ENCODE data around the gene ANKRD24.
"Not testable (repeated sequence)": the region's sequence is repeated elsewhere in the genome, so short reads cannot be mapped to it uniquely, and the experiment has no call there.

ANKRD24 gene

GRCh38 chr19:4182084-4182810 lies at the start of gene ANKRD24, which contains the start of gene SIRT6:
TSS of gene ANKRD24 (plus strand) at chr19:4182689. CDS start at chr19:4186426, 3,737 bp downstream.
TSS of gene SIRT6 (minus strand) at chr19:4182563. CDS start at chr19:4182539, 24 bp downstream.
- no peaks in the 10 kb centered on the region for H3K9me3 ChIP-seq (ENCODE audit: severe bottlenecking)
- peaks cover 4% of the 10 kb centered on the region for H3K4me1 ChIP-seq (ENCODE audit: insufficient read depth, poor library complexity, severe bottlenecking)
- H3K4me3 ChIP-seq (ENCODE audit: severe bottlenecking): peak within 1 kb of the TSS; percentile 89
- ATAC-seq (ENCODE audit: low read depth) (peak; percentile 64), DNase-seq (ENCODE audit: low spot score) (peak; percentile 90)
- no peaks in the 10 kb centered on the region for H3K27me3 ChIP-seq (ENCODE audit: insufficient read depth, poor library complexity, severe bottlenecking)
- H3K27ac ChIP-seq (ENCODE audit: poor library complexity, severe bottlenecking): peak within 1 kb of the TSS; percentile 52
- TF ChIP-seq CTCF (IDR thresholded peaks at IDR 0.05; ENCODE audit: poor library complexity, severe bottlenecking): no peak
- peaks cover 8% of the 10 kb centered on the region for H3K36me3 ChIP-seq (ENCODE audit: low read depth)

DNA sequence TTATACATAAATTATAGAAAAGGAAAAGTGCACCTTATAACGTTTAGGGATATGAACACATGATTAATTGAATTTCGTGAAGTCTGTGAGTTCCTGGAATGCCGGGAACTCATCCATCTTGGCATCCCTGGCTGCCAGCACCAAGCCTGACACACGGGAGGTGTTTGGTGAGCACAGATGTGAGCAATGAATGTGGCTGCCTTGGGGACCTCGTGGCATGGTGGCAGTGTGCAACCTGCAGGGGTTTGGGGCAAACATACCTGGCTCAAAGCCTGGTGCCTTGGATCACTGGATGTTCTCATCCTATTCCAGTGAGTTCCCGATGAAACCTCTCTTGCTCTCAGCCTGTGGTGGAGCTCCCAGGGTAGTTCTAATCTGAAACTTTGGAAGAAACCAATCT lies 48.1 kb upstream of the ANKRD24 start:
- no peak overlapping the region for H3K4me3 ChIP-seq (ENCODE audit: severe bottlenecking)
- H3K4me1 ChIP-seq (ENCODE audit: insufficient read depth, poor library complexity, severe bottlenecking): peaks cover 11% of the 10 kb centered on the region
- ATAC-seq (ENCODE audit: low read depth) (no peak), DNase-seq (ENCODE audit: low spot score) (no peak)
- no peaks in the 10 kb centered on the region for H3K9me3 ChIP-seq (ENCODE audit: severe bottlenecking)
- no peak overlapping the region for H3K27ac ChIP-seq (ENCODE audit: poor library complexity, severe bottlenecking)
- no peaks in the 10 kb centered on the region for H3K27me3 ChIP-seq (ENCODE audit: insufficient read depth, poor library complexity, severe bottlenecking)
- no peak for TF ChIP-seq CTCF (IDR thresholded peaks at IDR 0.05; ENCODE audit: poor library complexity, severe bottlenecking)
- no peaks in the 10 kb centered on the region for H3K36me3 ChIP-seq (ENCODE audit: low read depth)

DNA sequence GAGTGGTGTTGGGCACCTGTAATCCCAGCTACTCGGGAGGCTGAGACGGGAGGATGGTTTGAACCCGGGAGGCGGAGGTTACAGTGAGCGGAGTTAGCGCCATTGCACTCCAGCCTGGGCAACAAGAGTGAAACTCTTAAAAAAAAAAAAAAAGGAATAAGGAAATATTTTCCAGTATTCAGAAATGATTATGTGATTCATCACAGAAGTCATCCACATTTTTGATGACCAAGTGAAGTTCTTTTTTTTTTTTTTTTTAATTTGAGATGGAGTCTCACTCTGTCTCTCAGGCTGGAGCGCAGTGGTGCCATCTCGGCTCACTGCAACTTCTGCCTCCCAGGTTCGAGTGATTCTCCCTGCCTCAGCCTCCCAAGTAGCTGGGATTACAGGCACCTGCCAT lies 47.1 kb upstream of the ANKRD24 start:
- H3K36me3 ChIP-seq (ENCODE audit: low read depth); H3K4me3 ChIP-seq (ENCODE audit: severe bottlenecking); H3K27ac ChIP-seq (ENCODE audit: poor library complexity, severe bottlenecking); H3K27me3 ChIP-seq (ENCODE audit: insufficient read depth, poor library complexity, severe bottlenecking); H3K9me3 ChIP-seq (ENCODE audit: severe bottlenecking); DNase-seq (ENCODE audit: low spot score); ATAC-seq (ENCODE audit: low read depth): not testable (repeated sequence)
- peaks cover 11% of the 10 kb centered on the region for H3K4me1 ChIP-seq (ENCODE audit: insufficient read depth, poor library complexity, severe bottlenecking)

GRCh38 chr19:4136680-4137088 lies 45.8 kb upstream of the ANKRD24 start:
- H3K4me1 ChIP-seq (ENCODE audit: insufficient read depth, poor library complexity, severe bottlenecking): peaks cover 2% of the 10 kb centered on the region
- H3K27me3 ChIP-seq (ENCODE audit: insufficient read depth, poor library complexity, severe bottlenecking): no peaks in the 10 kb centered on the region
- ATAC-seq (ENCODE audit: low read depth) (no peak), DNase-seq (ENCODE audit: low spot score) (no peak)
- H3K27ac ChIP-seq (ENCODE audit: poor library complexity, severe bottlenecking): no peak overlapping the region
- no peak for TF ChIP-seq CTCF (IDR thresholded peaks at IDR 0.05; ENCODE audit: poor library complexity, severe bottlenecking)
- no peak overlapping the region for H3K4me3 ChIP-seq (ENCODE audit: severe bottlenecking)
- no peaks in the 10 kb centered on the region for H3K36me3 ChIP-seq (ENCODE audit: low read depth)
- no peaks in the 10 kb centered on the region for H3K9me3 ChIP-seq (ENCODE audit: severe bottlenecking)

- H3K4me3 ChIP-seq (ENCODE audit: severe bottlenecking): no peak overlapping the region
- no peaks in the 10 kb centered on the region for H3K9me3 ChIP-seq (ENCODE audit: severe bottlenecking)
- DNase-seq (ENCODE audit: low spot score) (no peak), ATAC-seq (ENCODE audit: low read depth) (no peak)
- no peak overlapping the region for H3K27ac ChIP-seq (ENCODE audit: poor library complexity, severe bottlenecking)
- H3K4me1 ChIP-seq (ENCODE audit: insufficient read depth, poor library complexity, severe bottlenecking): no peaks in the 10 kb centered on the region
- TF ChIP-seq CTCF (IDR thresholded peaks at IDR 0.05; ENCODE audit: poor library complexity, severe bottlenecking): no peak
- H3K27me3 ChIP-seq (ENCODE audit: insufficient read depth, poor library complexity, severe bottlenecking): no peaks in the 10 kb centered on the region
- H3K36me3 ChIP-seq (ENCODE audit: low read depth): no peaks in the 10 kb centered on the region
Observed at GRCh38 chr19:4138445-4138844, 44.0 kb upstream of the ANKRD24 start.
